SJCRH30 (cell line): ENCODE results near the gene THRA. TPM values are rescaled to one million over a fixed set of nuclear protein-coding genes. Genes with fewer than 3 reads are reported as not detected.
"Not testable (repeated sequence)": the region's sequence is repeated elsewhere in the genome, so short reads cannot be mapped to it uniquely, and the experiment has no call there.

Experiments
- DNase-seq, 2 experiments: peaks; one replicate each; pipeline ENCODE4 v3.0.0-alpha.2; 2015 to 2020
- H3K27ac ChIP-seq: fragments of 250-450 bp; sonication (Bioruptor Pico); 2 replicates; pipeline ENCODE4 v1.5.1; 2020; ENCODE audit warnings: mild to moderate bottlenecking, moderate library complexity
- H3K27me3 ChIP-seq: fragments of 250-450 bp; sonication (Bioruptor Pico); 2 replicates; pipeline ENCODE4 v1.5.1; 2020; ENCODE audit warnings: mild to moderate bottlenecking, moderate library complexity
- H3K36me3 ChIP-seq: fragments of 250-450 bp; sonication (Bioruptor Pico); 2 replicates; pipeline ENCODE4 v1.5.1; 2020; ENCODE audit warnings: mild to moderate bottlenecking, moderate library complexity
- H3K4me1 ChIP-seq: fragments of 250-450 bp; sonication (Bioruptor Pico); 2 replicates; pipeline ENCODE4 v1.5.1; 2020; ENCODE audit warnings: mild to moderate bottlenecking, moderate library complexity
- H3K4me3 ChIP-seq: fragments of 250-450 bp; sonication (Bioruptor Pico); 2 replicates; pipeline ENCODE4 v1.5.1; 2020; ENCODE audit warnings: mild to moderate bottlenecking, moderate library complexity
- H3K9me3 ChIP-seq: fragments of 250-450 bp; sonication (Bioruptor Pico); replicated peaks from 2 replicates; pipeline ENCODE4 v1.5.1; 2020; ENCODE audit warnings: mild to moderate bottlenecking, moderate library complexity
- total RNA-seq: library from RNA; depleted of rRNA; stranded (reverse); fragments of >200 nt; shearing (Covaris generic); gene quantifications from 2 replicates; pipeline ENCODE4 v1.2.3, GENCODE V29; 2014

THRA gene
- total RNA-seq, 1 experiment from 2014 or later = 14.4 TPM

DNA sequence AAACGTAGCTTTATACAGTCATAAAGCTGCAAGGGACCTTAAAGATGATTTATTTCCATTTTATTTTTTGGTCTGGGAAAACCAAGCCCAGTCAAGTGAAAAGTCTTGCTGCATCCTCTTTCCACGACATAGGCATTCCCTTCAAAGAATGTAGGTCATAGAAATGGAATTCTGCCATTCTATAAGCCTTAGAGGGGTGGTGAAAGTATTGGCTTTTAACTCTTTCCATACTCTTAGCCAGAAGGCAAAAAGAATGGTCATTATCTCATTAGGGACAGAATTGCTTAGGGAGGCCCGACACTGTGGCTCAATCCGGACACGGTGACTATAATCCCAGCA lies 51.1 kb downstream of the THRA start:
- peak overlapping the region; percentile 74 for H3K27ac ChIP-seq
- peak in 1 of 2 experiments; percentile 42 for DNase-seq
- H3K4me3 ChIP-seq = peak overlapping the region; percentile 50
- no peaks in the 10 kb centered on the region for H3K36me3 ChIP-seq
- H3K27me3 ChIP-seq = no peaks in the 10 kb centered on the region
- H3K4me1 ChIP-seq = peaks cover 44% of the 10 kb centered on the region
- no peaks in the 10 kb centered on the region for H3K9me3 ChIP-seq

DNA sequence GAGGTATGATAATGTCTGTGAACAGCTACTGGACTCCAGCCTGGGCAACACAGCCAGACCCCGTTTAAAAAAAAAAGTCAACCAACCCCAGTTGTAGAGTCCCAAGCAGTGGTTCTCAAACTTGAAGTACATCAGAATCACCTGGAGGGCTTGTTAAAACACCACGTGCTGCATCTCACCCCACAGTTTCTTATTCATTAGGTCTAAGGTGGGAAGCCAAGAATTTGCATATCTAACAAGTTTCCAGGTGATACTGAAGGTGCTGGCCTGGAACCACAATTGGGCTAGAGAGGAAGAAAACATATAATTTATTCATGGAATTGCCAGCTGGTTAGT lies 52.3 kb downstream of the THRA start:
- no peak overlapping the region for H3K4me3 ChIP-seq
- peaks cover 39% of the 10 kb centered on the region for H3K4me1 ChIP-seq
- no peak for DNase-seq
- no peaks in the 10 kb centered on the region for H3K9me3 ChIP-seq
- H3K27me3 ChIP-seq = no peaks in the 10 kb centered on the region
- no peaks in the 10 kb centered on the region for H3K36me3 ChIP-seq
- no peak overlapping the region for H3K27ac ChIP-seq

DNA sequence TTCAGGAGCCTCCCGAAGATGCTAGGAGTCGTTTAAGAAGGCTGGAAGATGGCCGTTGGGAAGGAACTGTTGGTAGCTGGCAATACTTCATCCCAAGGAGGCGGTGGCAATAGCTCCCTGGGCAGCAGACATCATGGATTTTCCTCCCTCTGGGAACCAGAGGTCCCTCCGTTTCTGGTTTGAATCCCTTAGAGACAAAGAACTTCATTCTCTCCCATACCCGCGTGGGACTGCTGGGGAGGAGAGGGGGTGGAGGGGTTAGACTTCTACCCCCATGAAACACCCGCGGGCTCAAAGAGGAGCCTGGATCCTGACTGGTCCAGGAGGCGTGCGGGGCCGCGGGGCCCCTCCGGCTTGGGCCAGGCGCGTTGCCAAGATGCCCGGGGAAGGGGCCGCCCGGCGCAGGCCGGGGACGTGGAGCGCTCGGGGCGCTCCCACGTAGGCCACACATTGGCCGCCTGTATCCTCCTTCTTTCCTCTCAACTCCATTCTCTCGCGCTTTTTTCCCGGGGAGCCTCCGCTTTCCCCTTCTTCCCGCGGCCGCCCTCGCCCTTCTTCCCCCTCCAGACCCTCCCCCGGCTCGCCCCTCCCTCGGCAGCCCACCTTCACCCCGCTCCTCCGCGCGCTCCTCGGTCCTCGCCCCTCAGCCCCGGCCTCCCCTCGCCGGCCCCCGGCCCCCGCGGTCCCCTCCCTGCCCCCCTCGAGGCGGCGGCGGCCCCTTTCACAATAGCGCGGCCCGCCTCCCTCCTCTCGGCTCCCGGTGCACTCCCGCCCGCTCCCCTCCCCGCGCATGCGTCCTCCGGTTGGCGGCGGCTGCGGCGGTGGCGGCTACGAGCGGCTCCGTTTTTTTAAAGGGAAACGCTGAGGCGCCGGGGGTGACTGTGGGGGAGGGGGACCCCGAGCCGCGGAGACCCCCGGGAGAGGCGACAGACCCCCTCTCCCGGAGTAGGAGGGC lies 58.7 kb downstream of the THRA start, which contains the start of gene MSL1:
Gene MSL1, plus strand, starts transcription at position 791 of the 955 bp plus-strand sequence. CDS start 642 bp downstream, outside the sequence.
- H3K4me3 ChIP-seq = peak within 1 kb of the TSS; percentile 100
- H3K27ac ChIP-seq = peak within 1 kb of the TSS; percentile 89
- H3K4me1 ChIP-seq = no peaks in the 10 kb centered on the region; the same call in 1 of the 2 replicates
- no peaks in the 10 kb centered on the region for H3K9me3 ChIP-seq
- H3K36me3 ChIP-seq = peaks cover 11% of the 10 kb centered on the region
- peak; percentile 79 to 84 for DNase-seq
- H3K27me3 ChIP-seq = no peaks in the 10 kb centered on the region

DNA sequence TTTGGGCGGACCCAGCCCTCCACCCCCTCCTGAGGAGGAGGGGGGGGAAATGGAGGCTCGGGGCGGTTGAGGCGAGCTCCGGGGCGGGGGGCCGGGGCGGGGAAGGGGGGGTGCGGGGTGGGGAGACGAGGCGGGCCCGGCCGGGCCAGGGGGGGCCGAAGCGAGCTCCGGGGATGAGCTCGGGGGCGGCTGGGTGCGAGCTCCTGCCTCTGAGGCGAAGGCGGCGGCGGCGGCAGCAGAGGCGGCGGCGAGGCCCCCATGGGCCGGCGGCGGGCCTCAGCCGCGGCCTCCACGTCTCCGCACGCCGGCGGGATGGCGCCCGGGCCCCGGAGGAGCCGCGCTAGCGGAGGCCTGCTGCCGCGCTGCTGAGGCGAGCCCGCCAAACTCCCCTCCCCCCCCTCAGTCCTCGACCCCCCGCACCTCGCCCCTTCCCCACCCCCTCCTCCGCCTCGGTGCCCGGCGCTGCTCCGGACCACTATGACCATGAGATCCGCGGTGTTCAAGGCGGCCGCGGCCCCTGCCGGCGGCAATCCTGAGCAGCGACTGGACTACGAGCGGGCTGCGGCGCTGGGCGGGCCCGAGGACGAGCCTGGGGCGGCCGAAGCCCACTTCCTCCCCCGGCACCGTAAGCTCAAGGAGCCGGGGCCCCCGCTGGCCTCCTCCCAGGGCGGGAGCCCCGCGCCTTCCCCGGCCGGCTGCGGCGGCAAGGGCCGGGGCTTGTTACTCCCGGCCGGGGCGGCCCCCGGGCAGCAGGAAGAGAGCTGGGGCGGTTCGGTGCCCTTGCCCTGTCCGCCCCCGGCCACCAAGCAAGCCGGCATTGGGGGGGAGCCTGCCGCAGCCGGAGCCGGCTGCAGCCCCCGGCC lies 59.6 kb downstream of the THRA start:
- no peaks in the 10 kb centered on the region for H3K27me3 ChIP-seq
- peak overlapping the region; percentile 100 for H3K4me3 ChIP-seq
- peak; percentile 36 to 49 for DNase-seq
- peaks cover 17% of the 10 kb centered on the region for H3K36me3 ChIP-seq
- no peaks in the 10 kb centered on the region; the same call in 1 of the 2 replicates for H3K4me1 ChIP-seq
- peak overlapping the region; percentile 89 for H3K27ac ChIP-seq
- no peaks in the 10 kb centered on the region for H3K9me3 ChIP-seq

GRCh38 chr17:40122999-40123810 lies 60.4 kb downstream of the THRA start:
- Histone ChIP-seq H3K27me3 (no peaks in the 10 kb centered on the region), H3K36me3 (peaks cover 25% of the 10 kb centered on the region)
- DNase-seq = peak; percentile 64 to 80

GRCh38 chr17:40123811-40124114 lies 61.0 kb downstream of the THRA start:
- Histone ChIP-seq H3K4me3 (peak overlapping the region; percentile 100), H3K27me3 (no peaks in the 10 kb centered on the region), H3K36me3 (peaks cover 28% of the 10 kb centered on the region), H3K9me3 (no peaks in the 10 kb centered on the region), H3K27ac (no peak overlapping the region), H3K4me1 (no peaks in the 10 kb centered on the region; the same call in 1 of the 2 replicates)
- no peak for DNase-seq

More at GRCh38 chr17:40122999-40123810, 60.4 kb downstream of the THRA start:
- Histone ChIP-seq H3K9me3 (no peaks in the 10 kb centered on the region), H3K27ac (peak overlapping the region; percentile 77), H3K4me3 (peak overlapping the region; percentile 100), H3K4me1 (no peaks in the 10 kb centered on the region; the same call in 1 of the 2 replicates)

DNA sequence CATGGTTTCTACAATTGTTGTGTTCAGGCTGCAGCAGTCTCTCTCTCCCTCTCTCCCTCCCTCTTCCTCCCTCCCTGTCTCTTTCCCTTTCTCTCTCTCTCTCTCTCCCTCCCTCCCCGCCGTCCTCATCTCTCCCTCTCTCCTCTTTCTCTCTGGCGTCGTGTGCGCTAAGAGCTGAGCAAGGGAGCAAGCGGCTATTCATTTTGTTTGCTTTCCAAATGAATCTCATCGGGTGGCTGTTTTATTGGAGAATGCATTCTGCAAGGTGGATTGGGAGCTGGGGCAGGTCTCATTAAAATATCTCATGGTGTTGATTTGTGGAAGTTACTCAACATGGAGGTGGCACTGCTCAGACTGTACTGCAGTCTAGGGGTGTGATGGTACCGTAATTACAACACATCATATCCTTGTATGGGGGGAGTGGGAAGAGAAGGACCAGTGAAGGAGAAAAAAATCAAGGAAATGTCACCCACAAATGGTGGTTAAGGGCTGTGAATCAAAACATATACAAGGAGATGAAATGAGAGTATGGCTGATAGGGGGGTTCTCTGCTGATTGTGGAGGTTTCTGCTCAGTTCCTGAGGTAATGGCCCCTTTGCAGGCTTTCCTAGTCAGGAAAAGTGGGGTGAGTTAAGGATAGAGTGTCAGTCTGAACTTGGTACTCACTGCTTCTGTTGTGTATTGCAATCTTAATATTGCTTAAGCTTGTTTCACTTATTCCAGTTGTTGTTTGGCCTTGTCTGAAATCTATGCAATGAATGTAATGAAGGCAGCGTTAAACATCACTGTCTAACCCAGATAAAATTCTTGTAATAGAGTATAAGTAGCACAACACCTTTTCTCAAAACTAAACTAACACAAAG lies 61.7 kb downstream of the THRA start:
- Histone ChIP-seq H3K36me3 (peaks cover 35% of the 10 kb centered on the region), H3K27me3 (no peaks in the 10 kb centered on the region), H3K4me3 (peak overlapping the region; percentile 100), H3K27ac (no peak overlapping the region), H3K4me1 (no peaks in the 10 kb centered on the region; the same call in 1 of the 2 replicates), H3K9me3 (no peaks in the 10 kb centered on the region)
- no peak for DNase-seq

- no peaks in the 10 kb centered on the region for H3K27me3 ChIP-seq
- H3K4me1 ChIP-seq = no peaks in the 10 kb centered on the region; the same call in 1 of the 2 replicates
- peaks cover 85% of the 10 kb centered on the region for H3K36me3 ChIP-seq
- H3K27ac ChIP-seq = no peak overlapping the region
- no peak for DNase-seq
- H3K4me3 ChIP-seq = no peak overlapping the region
- no peaks in the 10 kb centered on the region for H3K9me3 ChIP-seq
Observed at GRCh38 chr17:40129498-40129897, 66.7 kb downstream of the THRA start.

DNA sequence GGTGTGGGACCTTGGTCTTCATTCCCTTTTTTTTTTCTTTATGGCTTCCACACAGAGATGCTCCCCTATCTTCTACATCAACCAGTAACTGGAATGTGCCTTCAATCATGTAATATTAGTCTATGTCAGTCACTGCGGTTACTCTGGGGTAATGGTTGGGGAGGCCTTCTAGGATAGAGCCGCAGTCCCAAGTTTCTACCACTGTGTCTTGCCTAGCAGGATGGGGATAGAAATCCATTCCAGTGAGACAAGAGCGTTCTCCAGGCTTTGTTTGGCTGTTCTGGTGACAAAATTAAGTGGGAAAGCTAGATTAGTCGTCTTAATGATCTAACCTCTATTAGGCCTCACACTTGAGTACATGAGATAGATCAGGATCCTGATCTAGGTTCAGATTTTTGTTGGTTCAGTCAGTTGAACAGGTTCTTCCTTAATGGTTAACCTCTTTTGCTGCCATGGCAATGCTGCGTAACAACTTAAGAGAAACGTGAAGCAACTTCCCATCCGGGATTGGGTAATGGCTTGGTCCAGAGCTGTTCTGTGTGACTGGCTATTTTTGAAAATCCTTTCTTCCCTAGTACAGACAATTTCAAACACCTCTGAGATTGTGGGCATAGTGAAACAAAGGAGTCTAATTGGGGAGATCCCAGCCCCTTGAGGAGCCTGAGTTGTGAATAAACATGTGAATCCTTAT lies 67.7 kb downstream of the THRA start:
- no peaks in the 10 kb centered on the region for H3K9me3 ChIP-seq
- no peak overlapping the region for H3K27ac ChIP-seq
- H3K27me3 ChIP-seq = no peaks in the 10 kb centered on the region
- H3K4me1 ChIP-seq = no peaks in the 10 kb centered on the region
- H3K36me3 ChIP-seq = peaks cover 90% of the 10 kb centered on the region
- DNase-seq = no peak
- no peak overlapping the region for H3K4me3 ChIP-seq

DNA sequence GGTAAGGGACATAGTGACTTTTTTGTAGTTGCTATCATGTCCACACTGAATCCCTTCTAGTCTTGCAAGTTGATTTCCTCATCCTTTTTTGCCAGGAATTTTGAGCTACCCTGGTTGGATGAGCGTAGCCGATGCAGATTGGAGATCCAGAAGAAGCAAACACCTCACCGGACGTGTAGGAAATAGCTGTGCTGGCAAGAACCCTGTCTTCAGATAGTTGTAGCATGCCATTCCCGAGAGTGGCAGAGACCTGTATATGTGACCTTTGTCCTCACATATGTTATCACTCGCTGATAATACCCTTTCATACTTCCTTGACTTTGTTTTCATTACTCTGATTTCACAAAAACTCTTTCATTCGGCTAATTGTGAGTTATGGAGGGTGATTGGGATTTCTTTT lies 71.4 kb downstream of the THRA start:
- peaks cover 79% of the 10 kb centered on the region for H3K36me3 ChIP-seq
- H3K4me1 ChIP-seq = no peaks in the 10 kb centered on the region
- H3K9me3 ChIP-seq = no peaks in the 10 kb centered on the region
- no peak overlapping the region for H3K4me3 ChIP-seq
- no peak overlapping the region for H3K27ac ChIP-seq
- DNase-seq = no peak
- H3K27me3 ChIP-seq = no peaks in the 10 kb centered on the region

DNA sequence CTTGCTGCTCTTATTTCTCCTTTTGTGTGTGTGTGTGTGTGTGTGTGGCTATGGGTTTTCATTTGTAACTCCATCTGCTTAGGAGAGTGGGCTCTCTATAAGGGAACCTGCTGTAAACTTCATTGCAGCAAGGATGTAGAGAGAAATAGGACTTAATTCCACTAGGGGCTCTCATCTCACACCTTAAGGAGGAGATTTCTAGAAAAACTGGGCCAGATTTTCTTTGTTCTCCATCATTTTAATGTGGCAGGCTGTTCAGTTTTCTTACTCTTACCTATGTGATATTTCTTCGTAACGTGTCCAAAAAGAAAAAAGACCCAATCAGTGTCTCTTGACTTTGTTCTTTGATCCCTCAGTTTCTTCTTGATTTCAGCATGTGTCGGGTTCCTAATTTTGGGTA lies 73.1 kb downstream of the THRA start:
- no peaks in the 10 kb centered on the region for H3K9me3 ChIP-seq
- DNase-seq = no peak
- no peak overlapping the region for H3K27ac ChIP-seq
- H3K27me3 ChIP-seq = no peaks in the 10 kb centered on the region
- H3K4me1 ChIP-seq = no peaks in the 10 kb centered on the region
- H3K36me3 ChIP-seq = peaks cover 63% of the 10 kb centered on the region
- H3K4me3 ChIP-seq = no peak overlapping the region

GRCh38 chr17:40139566-40140058 lies 76.8 kb downstream of the THRA start:
- peaks cover 46% of the 10 kb centered on the region for H3K36me3 ChIP-seq
- H3K4me3 ChIP-seq = peak overlapping the region; percentile 98
- no peaks in the 10 kb centered on the region for H3K27me3 ChIP-seq
- no peaks in the 10 kb centered on the region for H3K9me3 ChIP-seq
- peak in 1 of 2 experiments; percentile 10 for DNase-seq
- H3K27ac ChIP-seq = peak overlapping the region; percentile 93; the same call in 1 of the 2 replicates
- peaks cover 6% of the 10 kb centered on the region for H3K4me1 ChIP-seq

GRCh38 chr17:40143166-40143565 lies 80.4 kb downstream of the THRA start:
- DNase-seq, H3K9me3 ChIP-seq, H3K27me3 ChIP-seq, H3K27ac ChIP-seq, H3K4me3 ChIP-seq, H3K4me1 ChIP-seq: not testable (repeated sequence)
- peaks cover 39% of the 10 kb centered on the region for H3K36me3 ChIP-seq
